ENCODE data around the gene SMAD1.

The SMAD1 gene

GRCh38 chr4:145539671-145540070 lies 58.0 kb downstream of the SMAD1 start:
- H3F3A ChIP-seq (ENCODE audit: control insufficient read depth, insufficient read depth) = no peaks in the 10 kb centered on the region; the same call in 1 of the 2 replicates
- peak overlapping the region; percentile 44 for H3K4me3 ChIP-seq (ENCODE audit: low read length)
- no peak for TF ChIP-seq CTCF (IDR thresholded peaks at IDR 0.05; ENCODE audit: low read depth, low read length, poor library complexity, severe bottlenecking)
- no peaks in the 10 kb centered on the region for H3K9me3 ChIP-seq (ENCODE audit: control insufficient read depth, insufficient read depth, low read length)
- peaks cover 65% of the 10 kb centered on the region for H3K79me2 ChIP-seq (ENCODE audit: control insufficient read depth, low read length)
- H3K36me3 ChIP-seq (ENCODE audit: control insufficient read depth, low read length) = peaks cover 58% of the 10 kb centered on the region
- peak overlapping the region; percentile 65 for H3K4me2 ChIP-seq (ENCODE audit: low read length)
- H3K27me3 ChIP-seq (ENCODE audit: control insufficient read depth, low read length) = no peaks in the 10 kb centered on the region
- peaks cover 97% of the 10 kb centered on the region for H3K4me1 ChIP-seq (ENCODE audit: control insufficient read depth, low read length)
- no peaks in the 10 kb centered on the region for H4K20me1 ChIP-seq (ENCODE audit: control insufficient read depth, insufficient read depth, low read depth, low read length)
- H3K9me2 ChIP-seq (replicated peaks; ENCODE audit: control insufficient read depth, low read length) = no peaks in the 10 kb centered on the region
- peak overlapping the region; percentile 18; the same call in 1 of the 2 replicates for H3K27ac ChIP-seq (ENCODE audit: low read depth, low read length)

- TF ChIP-seq CTCF (IDR thresholded peaks at IDR 0.05; ENCODE audit: low read depth, low read length, poor library complexity, severe bottlenecking) (no peak), EZH2phosphoT487 (IDR thresholded peaks at IDR 0.05; ENCODE audit: borderline replicate concordance, low read length) (no peak)
- peaks cover 59% of the 10 kb centered on the region for H3K79me2 ChIP-seq (ENCODE audit: control insufficient read depth, low read length)
- no peaks in the 10 kb centered on the region for H4K20me1 ChIP-seq (ENCODE audit: control insufficient read depth, insufficient read depth, low read depth, low read length)
- H3K27ac ChIP-seq (ENCODE audit: low read depth, low read length) = 0 out of 2 replicates have a peak overlapping the region, but pooled peaks have one; percentile 2
- peaks cover 53% of the 10 kb centered on the region for H3K36me3 ChIP-seq (ENCODE audit: control insufficient read depth, low read length)
- H3K9me3 ChIP-seq (ENCODE audit: control insufficient read depth, insufficient read depth, low read length) = no peaks in the 10 kb centered on the region
- no peaks in the 10 kb centered on the region for H3K27me3 ChIP-seq (ENCODE audit: control insufficient read depth, low read length)
- peaks cover 98% of the 10 kb centered on the region for H3K4me1 ChIP-seq (ENCODE audit: control insufficient read depth, low read length)
- H3K9me2 ChIP-seq (replicated peaks; ENCODE audit: control insufficient read depth, low read length) = no peaks in the 10 kb centered on the region
- peaks cover 2% of the 10 kb centered on the region for H3F3A ChIP-seq (ENCODE audit: control insufficient read depth, insufficient read depth)
- H3K4me3 ChIP-seq (ENCODE audit: low read length) = no peak overlapping the region
- H3K4me2 ChIP-seq (ENCODE audit: low read length) = peak overlapping the region; percentile 65
Observed at GRCh38 chr4:145540235-145540634, 58.6 kb downstream of the SMAD1 start.

GRCh38 chr4:145541346-145541745 lies 59.7 kb downstream of the SMAD1 start:
- Histone ChIP-seq H3K4me2 (ENCODE audit: low read length) (peak overlapping the region; percentile 21), H3F3A (ENCODE audit: control insufficient read depth, insufficient read depth) (peaks cover 2% of the 10 kb centered on the region), H4K20me1 (ENCODE audit: control insufficient read depth, insufficient read depth, low read depth, low read length) (no peaks in the 10 kb centered on the region), H3K4me1 (ENCODE audit: control insufficient read depth, low read length) (peaks cover 98% of the 10 kb centered on the region), H3K79me2 (ENCODE audit: control insufficient read depth, low read length) (peaks cover 50% of the 10 kb centered on the region), H3K27ac (ENCODE audit: low read depth, low read length) (no peak overlapping the region), H3K27me3 (ENCODE audit: control insufficient read depth, low read length) (no peaks in the 10 kb centered on the region), H3K9me3 (ENCODE audit: control insufficient read depth, insufficient read depth, low read length) (no peaks in the 10 kb centered on the region), H3K4me3 (ENCODE audit: low read length) (no peak overlapping the region), H3K9me2 (replicated peaks; ENCODE audit: control insufficient read depth, low read length) (no peaks in the 10 kb centered on the region), H3K36me3 (ENCODE audit: control insufficient read depth, low read length) (peaks cover 61% of the 10 kb centered on the region)
- TF ChIP-seq CTCF (IDR thresholded peaks at IDR 0.05; ENCODE audit: low read depth, low read length, poor library complexity, severe bottlenecking) = no peak
- TF ChIP-seq EZH2phosphoT487 (IDR thresholded peaks at IDR 0.05; ENCODE audit: borderline replicate concordance, low read length) = no peak

All from DOHH2 (cell line).